ENCODE results near the gene GALC. TPM values are rescaled to one million over a fixed set of nuclear protein-coding genes. Genes with fewer than 3 reads are reported as not detected.

The GALC gene
- polyA plus RNA-seq (42.6 and 46.9 TPM in 2 replicates), polyA minus RNA-seq (42.4 and 46.1 TPM in 2 replicates)

DNA sequence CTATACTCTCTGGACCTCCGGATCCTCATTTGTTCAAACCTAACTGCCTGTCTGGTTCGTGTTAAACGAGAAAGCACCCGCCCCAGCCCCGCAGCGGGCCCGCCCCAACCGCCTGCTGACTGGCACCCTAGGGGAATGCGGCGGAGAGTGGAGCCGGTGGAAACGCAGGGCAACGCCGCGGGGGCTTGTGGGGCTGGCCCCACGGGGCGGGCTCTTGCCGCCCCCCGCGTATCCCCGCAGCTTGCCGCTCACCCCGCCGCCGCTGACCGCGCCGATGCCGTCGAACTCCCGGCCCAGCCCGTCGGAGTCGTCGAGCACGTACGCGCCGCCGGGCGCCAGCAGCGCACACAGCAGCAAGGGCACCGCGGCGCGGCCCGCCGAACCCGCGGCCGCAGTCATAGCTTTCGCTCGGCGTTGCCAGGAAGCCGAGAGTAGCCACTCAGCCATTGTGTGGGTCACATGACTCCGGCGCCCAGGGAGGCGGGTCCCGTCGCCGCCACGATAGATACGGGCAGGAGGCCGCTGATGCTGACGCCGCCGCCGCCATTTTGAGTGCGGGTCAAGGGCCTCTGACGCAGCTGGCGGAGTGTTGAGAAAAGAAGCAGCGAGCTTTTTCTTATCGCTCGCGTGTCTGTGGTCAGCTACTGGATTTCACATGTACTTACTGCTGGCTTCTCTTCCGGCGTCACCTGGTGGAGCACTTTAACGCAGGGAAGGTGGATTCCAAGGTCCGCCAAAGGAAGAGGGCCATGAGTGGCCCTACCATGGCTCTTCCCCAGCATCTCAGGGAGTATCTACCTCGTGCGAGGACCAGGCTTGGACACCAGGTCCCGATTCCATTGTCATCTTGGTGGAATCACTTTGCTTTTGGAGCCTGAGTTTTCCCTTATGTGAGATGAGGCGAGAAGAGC is at the start of gene GALC:
TSS of gene GALC (minus strand) at position 465 of the 911 bp plus-strand sequence. CDS start at position 447, 18 bp downstream.
- Histone ChIP-seq H3K4me2 (ENCODE audit: low read length) (peak within 1 kb of the TSS; percentile 27), H3K9ac (ENCODE audit: low read length) (peak within 1 kb of the TSS; percentile 66), H3F3A (ENCODE audit: insufficient read depth, low read length, poor library complexity, severe bottlenecking) (no peaks in the 10 kb centered on the region), H3K27ac (ENCODE audit: low read length) (peak within 1 kb of the TSS; percentile 54), H3K27me3 (ENCODE audit: insufficient read depth, low read depth, low read length) (no peaks in the 10 kb centered on the region), H3K36me3 (ENCODE audit: insufficient read depth, low read length) (no peaks in the 10 kb centered on the region), H3K9me3 (ENCODE audit: low read length) (no peaks in the 10 kb centered on the region), H3K79me2 (replicated peaks; ENCODE audit: insufficient read depth, low read length) (no peaks in the 10 kb centered on the region), H2AFZ (ENCODE audit: low read depth, low read length) (peak within 1 kb of the TSS; percentile 83), H3K4me3 (ENCODE audit: low read length) (peak within 1 kb of the TSS; percentile 71), H3K9me2 (ENCODE audit: insufficient read depth, low read length) (no peaks in the 10 kb centered on the region), H4K20me1 (ENCODE audit: insufficient read depth) (no peaks in the 10 kb centered on the region)
- TF ChIP-seq POLR2AphosphoS5 (IDR thresholded peaks at IDR 0.05): peak; percentile 34
- TF ChIP-seq MXI1 (conservative IDR thresholded peaks at IDR 0.05; ENCODE audit: poor library complexity, severe bottlenecking): peak; percentile 23
- TF ChIP-seq TAF1 (IDR thresholded peaks at IDR 0.05; ENCODE audit: low read depth): peak; percentile 32
- no peak for TF ChIP-seq RAD21 (conservative IDR thresholded peaks at IDR 0.05)
- TF ChIP-seq REST (IDR thresholded peaks at IDR 0.05; ENCODE audit: borderline replicate concordance): peak; percentile 34
- peak; percentile 8 for TF ChIP-seq CTCF (IDR thresholded peaks at IDR 0.05; ENCODE audit: poor library complexity, severe bottlenecking)
- no peak for TF ChIP-seq SMC3 (conservative IDR thresholded peaks at IDR 0.05; ENCODE audit: poor library complexity)
- TF ChIP-seq EP300 (conservative IDR thresholded peaks at IDR 0.05; ENCODE audit: poor library complexity, severe bottlenecking): peak; percentile 42
- no peak for TF ChIP-seq EZH2 (IDR thresholded peaks at IDR 0.05; ENCODE audit: borderline replicate concordance, insufficient read depth, low read length, poor library complexity, severe bottlenecking)

DNA sequence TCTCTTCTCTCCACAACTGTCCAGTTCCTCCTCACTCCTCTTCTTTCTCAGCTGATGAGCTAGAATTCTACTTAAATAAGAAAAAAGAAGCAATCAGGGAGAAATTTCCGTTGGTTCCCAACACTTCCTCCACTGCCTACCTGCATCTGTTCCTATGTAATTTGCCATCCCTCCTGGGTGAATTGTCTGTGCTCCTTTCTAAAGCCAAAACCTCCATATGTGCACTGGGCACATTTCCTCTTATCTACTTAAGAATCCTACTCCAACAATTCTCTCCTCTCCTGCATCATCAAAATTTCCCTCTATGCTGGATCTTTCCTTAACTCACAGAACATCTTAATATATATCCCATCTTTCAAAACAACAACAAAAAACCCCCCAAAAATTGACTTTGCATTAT is 47.2 kb upstream of the GALC start:
- H4K20me1 ChIP-seq (ENCODE audit: insufficient read depth): no peaks in the 10 kb centered on the region
- no peak overlapping the region for H3K9ac ChIP-seq (ENCODE audit: low read length)
- H3F3A ChIP-seq (ENCODE audit: insufficient read depth, low read length, poor library complexity, severe bottlenecking): no peaks in the 10 kb centered on the region
- H3K4me3 ChIP-seq (ENCODE audit: low read length): no peak overlapping the region
- H2AFZ ChIP-seq (ENCODE audit: low read depth, low read length): no peak overlapping the region
- no peaks in the 10 kb centered on the region for H3K27me3 ChIP-seq (ENCODE audit: insufficient read depth, low read depth, low read length)
- no peak overlapping the region for H3K4me2 ChIP-seq (ENCODE audit: low read length)
- H3K79me2 ChIP-seq (replicated peaks; ENCODE audit: insufficient read depth, low read length): no peaks in the 10 kb centered on the region
- TF ChIP-seq CTCF (IDR thresholded peaks at IDR 0.05; ENCODE audit: poor library complexity, severe bottlenecking) (no peak), SMC3 (conservative IDR thresholded peaks at IDR 0.05; ENCODE audit: poor library complexity) (no peak), RAD21 (conservative IDR thresholded peaks at IDR 0.05) (no peak), MXI1 (conservative IDR thresholded peaks at IDR 0.05; ENCODE audit: poor library complexity, severe bottlenecking) (no peak), REST (IDR thresholded peaks at IDR 0.05; ENCODE audit: borderline replicate concordance) (no peak), POLR2AphosphoS5 (IDR thresholded peaks at IDR 0.05) (no peak), EP300 (conservative IDR thresholded peaks at IDR 0.05; ENCODE audit: poor library complexity, severe bottlenecking) (no peak), TAF1 (IDR thresholded peaks at IDR 0.05; ENCODE audit: low read depth) (no peak), EZH2 (IDR thresholded peaks at IDR 0.05; ENCODE audit: borderline replicate concordance, insufficient read depth, low read length, poor library complexity, severe bottlenecking) (no peak)
- no peaks in the 10 kb centered on the region for H3K9me3 ChIP-seq (ENCODE audit: low read length)
- no peaks in the 10 kb centered on the region for H3K36me3 ChIP-seq (ENCODE audit: insufficient read depth, low read length)
- H3K9me2 ChIP-seq (ENCODE audit: insufficient read depth, low read length): no peaks in the 10 kb centered on the region
- no peak overlapping the region for H3K27ac ChIP-seq (ENCODE audit: low read length)
